Esophagus muscularis mucosa (tissue), 4 donors: Measurements from ENCODE around the gene FKBP14. TPM values are rescaled to one million over a fixed set of nuclear protein-coding genes. Genes with fewer than 3 reads are reported as not detected.

Experiments used
- DNase-seq: peaks from one replicate; pipeline ENCODE4 v3.0.0-alpha.2; 2017; ENCODE audit errors: extremely low spot score
- H3K27ac ChIP-seq, 4 donors: fragments of 200-600 bp; sonication (generic); replicated peaks in 1 of 4; 1 replicate in 3 of 4; 2 replicates in 1 of 4; pipeline ENCODE4 v1.5.1; 2016 to 2019; ENCODE audit warnings: mild to moderate bottlenecking in 1 of 4
- H3K27me3 ChIP-seq, 4 donors: fragments of 200-600 bp; sonication (generic); one replicate each; pipeline versions ENCODE4 v1.5.1 to v1.6.0; 2016 to 2019
- H3K36me3 ChIP-seq, 4 donors: fragments of 200-600 bp; sonication (generic); one replicate each; pipeline ENCODE4 v1.5.1; 2016 to 2019
- H3K4me1 ChIP-seq, 4 donors: fragments of 200-600 bp; sonication (generic); one replicate each; pipeline ENCODE4 v1.5.1; 2016 to 2019
- H3K4me3 ChIP-seq, 4 donors: fragments of 200-600 bp; sonication (generic); 1 replicate in 2 of 4; 2 replicates in 2 of 4; pipeline ENCODE4 v1.5.1; 2016 to 2019; ENCODE audit warnings: mild to moderate bottlenecking in 4 of 4, moderate library complexity in 1 of 4
- H3K9me3 ChIP-seq, 4 donors: fragments of 200-600 bp; sonication (generic); 1 replicate in 3 of 4; 2 replicates in 1 of 4; pipeline ENCODE4 v1.5.1; 2016 to 2019
- EP300 ChIP-seq: sonication (generic); formaldehyde crosslinking; IDR thresholded peaks from one replicate; pipeline ENCODE4 v1.6.1; 2017; ENCODE audit warnings: antibody characterized with exemption
- POLR2A ChIP-seq: fragments of 450-650 bp; IDR thresholded peaks from one replicate; pipeline ENCODE4 v1.6.1; 2017; ENCODE audit warnings: antibody characterized with exemption, moderate library complexity, mild to moderate bottlenecking, low read depth
- POLR2AphosphoS5 ChIP-seq, 2 donors: sonication (generic); formaldehyde crosslinking; IDR thresholded peaks; one replicate each; pipeline ENCODE4 v1.6.1; 2017; ENCODE audit warnings: antibody characterized with exemption in 2 of 2
- WGBS: methylation state at CpG from one replicate; pipeline ENCODE4 v1.1.5; 2018; 5-methylcytosine and 5-hydroxymethylcytosine counted together
- intact Hi-C: fragments of 100-400 bp; cut with DNase I; formaldehyde crosslinking; loops from one replicate; pipeline ENCODE4 v1.15.1; 2023
- total RNA-seq, 4 donors: library from RNA; depleted of rRNA; stranded (reverse); fragments of >200 nt; gene quantifications; one replicate each; pipeline versions ENCODE4 v1.1.0 to v1.2.1, GENCODE V29; 2016
- TF ChIP-seq, protein P1 (sequence below), 3 experiments: fragments of 200-600 bp in 2 of 3; fragments of 450-650 bp in 1 of 3; sonication (generic) in 2 of 3; IDR thresholded peaks; one replicate each; pipeline ENCODE4 v1.5.1; 2017 to 2019; ENCODE audit warnings: antibody characterized with exemption in 3 of 3, mild to moderate bottlenecking in 2 of 3, moderate library complexity in 1 of 3

FKBP14 gene
- total RNA-seq, 4 donors from 2014 or later = 6.3 to 8.3 (median 7.0) TPM

DNA sequence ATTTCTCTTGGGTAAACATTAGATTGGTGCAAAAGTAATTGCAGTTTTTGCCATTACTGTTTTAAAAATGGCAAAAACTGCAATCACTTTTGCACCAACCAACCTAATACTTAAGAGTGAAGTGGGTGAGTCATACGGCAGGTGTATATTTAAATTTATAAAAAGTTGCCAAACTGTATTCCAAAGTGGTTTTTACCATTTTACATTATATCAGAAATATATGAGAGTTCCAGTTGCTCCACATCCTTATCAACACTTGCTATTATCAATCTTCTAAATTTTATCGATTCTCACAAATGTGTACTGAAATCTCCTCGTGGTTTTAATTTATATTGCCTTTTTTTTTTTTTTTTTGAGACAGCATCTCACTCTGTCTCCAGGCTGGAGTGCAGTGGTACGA, 33.4 kb downstream of the FKBP14 start:
- intact Hi-C loops = no loop called here
- Histone ChIP-seq H3K4me3 (no peak overlapping the region), H3K27me3 (no peaks in the 10 kb centered on the region), H3K4me1 (peaks cover 8 to 14% (median 11%) of the 10 kb centered on the region in 4 donors), H3K36me3 (no peaks in the 10 kb centered on the region), H3K27ac (no peak overlapping the region), H3K9me3 (peaks cover 0 to 19% (median 7%) of the 10 kb centered on the region in 4 donors)
- no peak for DNase-seq
- 89% methylated on average over 4 of the region's 4 CpGs for WGBS
- TF ChIP-seq POLR2A = no peak
- no peak for TF ChIP-seq POLR2AphosphoS5 (IDR thresholded peaks at IDR 0.05)
- no peak for TF ChIP-seq EP300
- TF ChIP-seq, protein P1, sequence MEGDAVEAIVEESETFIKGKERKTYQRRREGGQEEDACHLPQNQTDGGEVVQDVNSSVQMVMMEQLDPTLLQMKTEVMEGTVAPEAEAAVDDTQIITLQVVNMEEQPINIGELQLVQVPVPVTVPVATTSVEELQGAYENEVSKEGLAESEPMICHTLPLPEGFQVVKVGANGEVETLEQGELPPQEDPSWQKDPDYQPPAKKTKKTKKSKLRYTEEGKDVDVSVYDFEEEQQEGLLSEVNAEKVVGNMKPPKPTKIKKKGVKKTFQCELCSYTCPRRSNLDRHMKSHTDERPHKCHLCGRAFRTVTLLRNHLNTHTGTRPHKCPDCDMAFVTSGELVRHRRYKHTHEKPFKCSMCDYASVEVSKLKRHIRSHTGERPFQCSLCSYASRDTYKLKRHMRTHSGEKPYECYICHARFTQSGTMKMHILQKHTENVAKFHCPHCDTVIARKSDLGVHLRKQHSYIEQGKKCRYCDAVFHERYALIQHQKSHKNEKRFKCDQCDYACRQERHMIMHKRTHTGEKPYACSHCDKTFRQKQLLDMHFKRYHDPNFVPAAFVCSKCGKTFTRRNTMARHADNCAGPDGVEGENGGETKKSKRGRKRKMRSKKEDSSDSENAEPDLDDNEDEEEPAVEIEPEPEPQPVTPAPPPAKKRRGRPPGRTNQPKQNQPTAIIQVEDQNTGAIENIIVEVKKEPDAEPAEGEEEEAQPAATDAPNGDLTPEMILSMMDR (IDR thresholded peaks at IDR 0.05) = no peak

DNA sequence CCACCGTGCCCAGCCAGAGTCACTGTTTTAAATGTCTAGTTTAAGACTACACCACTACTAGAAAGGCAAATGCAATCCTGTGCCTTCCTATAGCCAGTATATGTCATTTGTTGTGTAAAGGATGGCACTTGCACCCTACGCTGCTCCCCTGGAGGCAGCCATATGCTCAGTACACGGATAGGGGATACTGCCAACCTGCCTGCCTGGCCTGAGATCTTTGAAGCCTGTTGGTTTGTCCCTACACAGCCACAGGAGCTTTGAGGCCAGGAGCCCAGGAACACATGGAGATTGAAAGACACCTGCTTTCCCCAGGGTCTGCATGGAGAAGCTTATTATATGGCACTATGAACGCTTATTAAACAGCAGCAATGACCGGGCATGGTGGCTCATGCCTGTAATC, 34.6 kb downstream of the FKBP14 start:
- H3K36me3 ChIP-seq = no peaks in the 10 kb centered on the region
- H3K4me3 ChIP-seq = no peak overlapping the region
- DNase-seq = no peak
- WGBS = 92% methylated on average over 3 of the region's 5 CpGs
- H3K9me3 ChIP-seq = peaks cover 0 to 19% (median 7%) of the 10 kb centered on the region in 4 donors
- TF ChIP-seq, protein P1 (IDR thresholded peaks at IDR 0.05) = no peak
- peaks cover 8 to 26% (median 23%) of the 10 kb centered on the region in 4 donors for H3K4me1 ChIP-seq
- intact Hi-C loops = no loop called here
- H3K27ac ChIP-seq = no peak overlapping the region
- no peaks in the 10 kb centered on the region for H3K27me3 ChIP-seq

DNA sequence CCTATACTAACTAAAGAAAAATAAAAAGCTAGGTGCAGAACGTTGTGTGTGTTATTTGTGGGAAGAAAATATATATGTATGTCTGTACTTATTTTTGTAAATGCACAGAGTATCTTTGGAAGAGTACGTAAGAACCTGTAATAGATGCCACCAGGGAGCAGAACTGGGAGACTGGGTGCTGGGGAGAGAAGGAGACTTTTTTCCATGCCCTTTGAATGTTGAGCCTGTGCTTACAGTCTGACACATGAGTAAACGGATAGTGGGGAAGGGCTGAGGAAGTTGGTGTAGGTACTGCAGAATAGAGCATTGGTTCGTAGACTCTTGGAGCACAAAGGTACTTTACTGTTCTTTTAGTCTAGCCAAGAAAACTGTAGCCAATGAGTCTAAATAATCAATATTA, 35.6 kb downstream of the FKBP14 start:
- no peak for DNase-seq
- TF ChIP-seq, protein P1 (IDR thresholded peaks at IDR 0.05) = no peak
- TF ChIP-seq POLR2AphosphoS5 (IDR thresholded peaks at IDR 0.05) = no peak
- TF ChIP-seq POLR2A = no peak
- no peak for TF ChIP-seq EP300
- H3K27ac ChIP-seq = no peak overlapping the region
- peaks cover 8 to 31% (median 25%) of the 10 kb centered on the region in 4 donors for H3K4me1 ChIP-seq
- no peaks in the 10 kb centered on the region for H3K27me3 ChIP-seq
- no peaks in the 10 kb centered on the region for H3K36me3 ChIP-seq
- WGBS = 80% methylated on average over 4 of the region's 4 CpGs
- no peak overlapping the region for H3K4me3 ChIP-seq
- peaks cover 0 to 15% (median 5%) of the 10 kb centered on the region in 4 donors for H3K9me3 ChIP-seq
- intact Hi-C loops = no loop called here

DNA sequence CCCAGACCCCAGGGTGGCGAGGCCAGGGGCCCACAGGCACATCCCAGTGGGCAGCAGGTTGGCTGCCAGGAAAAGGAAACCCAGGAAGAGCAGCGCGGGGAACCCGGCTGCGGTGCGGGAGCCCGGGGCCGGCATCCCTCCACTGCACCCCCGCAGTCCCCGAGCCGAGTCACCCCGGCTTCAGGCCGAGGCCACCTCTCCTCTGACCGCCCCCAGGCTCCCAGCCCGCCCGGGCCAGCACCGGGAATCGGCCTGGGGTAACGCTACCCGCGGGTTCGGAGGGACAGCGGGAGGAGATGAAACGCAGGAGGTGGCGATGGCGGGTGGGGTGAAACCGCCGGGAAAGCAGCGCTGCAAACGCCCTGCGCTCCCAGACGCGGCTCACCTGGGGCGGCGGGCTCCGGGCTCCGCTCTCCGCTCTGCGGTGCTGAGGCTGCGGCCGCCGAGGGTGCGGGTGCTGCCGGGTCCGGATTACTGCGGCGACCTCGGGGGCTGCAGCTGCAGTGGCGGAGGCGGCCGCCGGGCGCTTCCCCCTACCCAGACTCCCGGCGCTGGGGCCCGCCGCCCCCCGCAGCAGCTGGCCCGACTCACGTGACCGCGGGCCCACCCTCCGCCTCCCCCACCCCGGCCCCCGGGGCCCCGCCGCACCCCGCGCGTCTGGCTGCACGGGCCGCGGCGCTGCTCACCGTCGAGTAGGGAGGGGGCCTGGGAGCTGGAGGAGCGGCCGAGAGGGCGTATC, 37.1 kb downstream of the FKBP14 start, which contains the start of gene SCRN1:
Gene SCRN1, minus strand, starts transcription at position 545 of the 739 bp plus-strand sequence. CDS start 20,734 bp downstream, outside the sequence.
- intact Hi-C loops = loop anchor here (5.0 kb wide), 1 partner anchor 38 kb away; the partner anchor contains the start of genes FKBP14 and PLEKHA8
- H3K4me1 ChIP-seq = peaks cover 8 to 38% (median 28%) of the 10 kb centered on the region in 4 donors
- TF ChIP-seq EP300 (no peak), POLR2AphosphoS5 (IDR thresholded peaks at IDR 0.05) (peak in 1 of 2 donors; percentile 66), POLR2A (no peak)
- TF ChIP-seq, protein P1 (IDR thresholded peaks at IDR 0.05) = peak in 2 of 3 experiments; percentile 13 to 17
- peak within 1 kb of the TSS; percentile 79 to 99 (median 97) for H3K4me3 ChIP-seq
- DNase-seq = no peak
- peaks cover 0 to 15% (median 5%) of the 10 kb centered on the region in 4 donors for H3K9me3 ChIP-seq
- H3K27ac ChIP-seq = peak within 1 kb of the TSS; percentile 92 to 97 (median 95)
- under 1% methylated on average over 32 of the region's 79 CpGs for WGBS
- no peaks in the 10 kb centered on the region for H3K36me3 ChIP-seq
- no peaks in the 10 kb centered on the region for H3K27me3 ChIP-seq
